HL-60 (cell line): Measurements from ENCODE around the gene EFNA4.

Source experiments
- CTCF ChIP-seq: IDR thresholded peaks from one replicate; pipeline ENCODE4 v1.5.1; 2011; ENCODE audit warnings: low read length, control low read depth, inconsistent platforms; ENCODE audit not compliant: insufficient read depth
- SPI1 ChIP-seq: IDR thresholded peaks from 2 replicates; pipeline ENCODE4 v1.6.1; 2012; ENCODE audit warnings: low read depth, mild to moderate bottlenecking, borderline replicate concordance

GRCh38 chr1:155026154-155026553 lies 37.4 kb upstream of the EFNA4 start:
- TF ChIP-seq SPI1 (no peak), CTCF (no peak)
